Stimulated activated CD4-positive, alpha-beta T cell treated with anti-CD3 and anti-CD28 coated beads, Interleukin-2, amount 100 ng/mL, for 48 hours (primary cell): ENCODE measurements around the gene YBX1.
"Not testable (repeated sequence)": the region's sequence is repeated elsewhere in the genome, so short reads cannot be mapped to it uniquely, and the experiment has no call there.

ENCODE experiments used
- DNase-seq, 2 donors: peaks; one replicate each; pipeline ENCODE4 v3.0.0-alpha.2; 2020

YBX1 gene

GRCh38 chr1:42681741-42682483 is at the start of gene YBX1:
TSS of gene YBX1 (plus strand) at chr1:42682418. CDS start at chr1:42682566, 148 bp downstream.
- DNase-seq: peak; percentile 93

- no peak for DNase-seq
These were observed 43.1 kb upstream of the YBX1 start for GRCh38 chr1:42639116-42639515.

- no peak for DNase-seq
These were observed 36.2 kb upstream of the YBX1 start for GRCh38 chr1:42646056-42646455.

GRCh38 chr1:42657201-42657600 is 25.0 kb upstream of the YBX1 start:
- no peak for DNase-seq

GRCh38 chr1:42657981-42658876 is 24.0 kb upstream of the YBX1 start, which contains the start of gene PPIH:
TSS of gene PPIH (plus strand) at chr1:42658423. CDS start at chr1:42658447, 24 bp downstream.
- DNase-seq: peak; percentile 91

GRCh38 chr1:42658877-42659337 is 23.3 kb upstream of the YBX1 start:
- no peak for DNase-seq

GRCh38 chr1:42660907-42661500 is 21.2 kb upstream of the YBX1 start:
- no peak for DNase-seq

- DNase-seq: no peak
These were observed 12.3 kb upstream of the YBX1 start for GRCh38 chr1:42669936-42670335.

GRCh38 chr1:42670425-42670824 is 11.8 kb upstream of the YBX1 start:
- DNase-seq: no peak

- no peak for DNase-seq
These were observed 8.0 kb upstream of the YBX1 start for GRCh38 chr1:42674214-42674613.

- DNase-seq: no peak
These were observed 7.5 kb upstream of the YBX1 start for GRCh38 chr1:42674682-42675081.

- DNase-seq: no peak
These were observed 6.8 kb upstream of the YBX1 start for GRCh38 chr1:42675467-42675866.

- no peak for DNase-seq
These were observed 5.6 kb upstream of the YBX1 start for GRCh38 chr1:42676534-42677087.

- DNase-seq: no peak
These were observed 2.7 kb upstream of the YBX1 start for GRCh38 chr1:42679364-42679983.

GRCh38 chr1:42680055-42680454 is 2.2 kb upstream of the YBX1 start:
- no peak for DNase-seq

GRCh38 chr1:42680921-42681683 is 1.1 kb upstream of the YBX1 start:
- no peak for DNase-seq

- not testable (repeated sequence) for DNase-seq
These were observed 193 bp downstream of the YBX1 start for GRCh38 chr1:42682484-42682738.

- peak; percentile 42 to 49 for DNase-seq
These were observed 717 bp downstream of the YBX1 start for GRCh38 chr1:42682739-42683531.

GRCh38 chr1:42684139-42684538 is 1.9 kb downstream of the YBX1 start:
- DNase-seq: no peak

GRCh38 chr1:42686418-42686817 is 4.2 kb downstream of the YBX1 start:
- DNase-seq: no peak

GRCh38 chr1:42689912-42690311 is 7.7 kb downstream of the YBX1 start:
- no peak for DNase-seq
